HEK293 (cell line): ENCODE measurements around the gene DYNC1LI1.

ENCODE experiments used
- BCL6B ChIP-seq: fragments of 450-650 bp; formaldehyde crosslinking; IDR thresholded peaks from 2 replicates; pipeline ENCODE4 v1.5.1; 2017; ENCODE audit warnings: missing biosample characterization, missing genetic modification characterization
- ELK4 ChIP-seq: IDR thresholded peaks from 2 replicates; pipeline ENCODE4 v1.6.1; 2011; ENCODE audit warnings: mild to moderate bottlenecking, low read depth, low read length, borderline replicate concordance
- GLIS1 ChIP-seq: fragments of 450-650 bp; formaldehyde crosslinking; IDR thresholded peaks from 2 replicates; pipeline ENCODE4 v1.5.1; 2016; ENCODE audit warnings: missing biosample characterization, missing genetic modification characterization
- HOXC10 ChIP-seq: sonication (generic); formaldehyde crosslinking; IDR thresholded peaks from 2 replicates; pipeline ENCODE4 v1.8.1; 2023; ENCODE audit warnings: mild to moderate bottlenecking, missing genetic modification reagents
- KLF16 ChIP-seq: fragments of 450-650 bp; formaldehyde crosslinking; IDR thresholded peaks from 2 replicates; pipeline ENCODE4 v1.5.1; 2017; ENCODE audit warnings: missing biosample characterization, missing genetic modification characterization
- MZF1 ChIP-seq: fragments of 450-650 bp; formaldehyde crosslinking; IDR thresholded peaks from 2 replicates; pipeline ENCODE4 v1.5.1; 2017; ENCODE audit warnings: missing biosample characterization, missing genetic modification characterization, borderline replicate concordance
- OVOL3 ChIP-seq: fragments of 450-650 bp; formaldehyde crosslinking; IDR thresholded peaks from 2 replicates; pipeline ENCODE4 v1.5.1; 2016; ENCODE audit warnings: missing biosample characterization, missing genetic modification characterization
- RBAK ChIP-seq: fragments of 450-650 bp; formaldehyde crosslinking; IDR thresholded peaks from 2 replicates; pipeline ENCODE4 v1.5.1; 2016; ENCODE audit warnings: missing biosample characterization, missing genetic modification characterization
- SP2 ChIP-seq: fragments of 450-650 bp; formaldehyde crosslinking; IDR thresholded peaks from 2 replicates; pipeline ENCODE4 v1.5.1; 2016; ENCODE audit warnings: missing biosample characterization, missing genetic modification characterization
- TCF7L2 ChIP-seq: IDR thresholded peaks from 2 replicates; pipeline ENCODE4 v1.6.1; 2011; ENCODE audit warnings: low read depth, mild to moderate bottlenecking, inconsistent platforms, low read length, moderate library complexity, borderline replicate concordance
- ZBTB21 ChIP-seq: fragments of 450-650 bp; formaldehyde crosslinking; IDR thresholded peaks from 2 replicates; pipeline ENCODE4 v1.5.1; 2017; ENCODE audit warnings: missing biosample characterization, missing genetic modification characterization
- ZNF132 ChIP-seq: fragments of 450-650 bp; formaldehyde crosslinking; IDR thresholded peaks from 2 replicates; pipeline ENCODE4 v1.5.1; 2017; ENCODE audit warnings: missing biosample characterization, missing genetic modification characterization, borderline replicate concordance
- ZNF155 ChIP-seq: fragments of 450-650 bp; formaldehyde crosslinking; IDR thresholded peaks from 2 replicates; pipeline ENCODE4 v1.5.1; 2016; ENCODE audit warnings: missing biosample characterization, missing genetic modification characterization
- ZNF174 ChIP-seq: fragments of 450-650 bp; formaldehyde crosslinking; IDR thresholded peaks from 2 replicates; pipeline ENCODE4 v1.5.0; 2017; ENCODE audit warnings: missing biosample characterization, mild to moderate bottlenecking, missing genetic modification characterization
- ZNF510 ChIP-seq: fragments of 450-650 bp; formaldehyde crosslinking; IDR thresholded peaks from 2 replicates; pipeline ENCODE4 v1.5.1; 2018; ENCODE audit warnings: mild to moderate bottlenecking, missing genetic modification characterization, missing biosample characterization; ENCODE audit not compliant: insufficient replicate concordance
- ZNF658 ChIP-seq: fragments of 450-650 bp; formaldehyde crosslinking; IDR thresholded peaks from 2 replicates; pipeline ENCODE4; 2016; ENCODE audit warnings: missing biosample characterization, missing genetic modification characterization
- ZNF670 ChIP-seq: fragments of 450-650 bp; formaldehyde crosslinking; IDR thresholded peaks from 2 replicates; pipeline ENCODE4 v1.5.1; 2016; ENCODE audit warnings: missing biosample characterization, missing genetic modification characterization, low read depth
- ZNF791 ChIP-seq: fragments of 450-650 bp; formaldehyde crosslinking; IDR thresholded peaks from 2 replicates; pipeline ENCODE4 v1.5.1; 2016; ENCODE audit warnings: missing biosample characterization, missing genetic modification characterization
- ZNF830 ChIP-seq: fragments of 450-650 bp; IDR thresholded peaks from 2 replicates; pipeline ENCODE4 v1.5.0; 2018; ENCODE audit warnings: missing biosample characterization, missing genetic modification characterization, low read depth, mild to moderate bottlenecking, moderate library complexity
- TF ChIP-seq, protein P1 (sequence below): fragments of 450-650 bp; formaldehyde crosslinking; IDR thresholded peaks from 2 replicates; pipeline ENCODE4 v1.5.1; 2016; ENCODE audit warnings: missing biosample characterization, missing genetic modification characterization
- TF ChIP-seq, protein P2 (sequence below): fragments of 450-650 bp; formaldehyde crosslinking; IDR thresholded peaks from 2 replicates; pipeline ENCODE4; 2016; ENCODE audit warnings: missing biosample characterization, missing genetic modification characterization
- TF ChIP-seq, protein P3 (sequence below): fragments of 450-650 bp; formaldehyde crosslinking; IDR thresholded peaks from 2 replicates; pipeline ENCODE4 v1.5.1; 2016; ENCODE audit warnings: missing biosample characterization, missing genetic modification characterization
- TF ChIP-seq, protein P4 (sequence below): fragments of 450-650 bp; formaldehyde crosslinking; IDR thresholded peaks from 2 replicates; pipeline ENCODE4 v1.5.0; 2017; ENCODE audit warnings: missing biosample characterization, missing genetic modification characterization, borderline replicate concordance
- TF ChIP-seq, protein P5 (sequence below): fragments of 450-650 bp; formaldehyde crosslinking; IDR thresholded peaks from 2 replicates; pipeline ENCODE4 v1.5.1; 2016; ENCODE audit warnings: missing biosample characterization, missing genetic modification characterization
- TF ChIP-seq, protein P6 (sequence below): fragments of 450-650 bp; IDR thresholded peaks from 2 replicates; pipeline ENCODE4 v1.5.1; 2018; ENCODE audit warnings: missing biosample characterization, missing genetic modification characterization

Gene DYNC1LI1

DNA sequence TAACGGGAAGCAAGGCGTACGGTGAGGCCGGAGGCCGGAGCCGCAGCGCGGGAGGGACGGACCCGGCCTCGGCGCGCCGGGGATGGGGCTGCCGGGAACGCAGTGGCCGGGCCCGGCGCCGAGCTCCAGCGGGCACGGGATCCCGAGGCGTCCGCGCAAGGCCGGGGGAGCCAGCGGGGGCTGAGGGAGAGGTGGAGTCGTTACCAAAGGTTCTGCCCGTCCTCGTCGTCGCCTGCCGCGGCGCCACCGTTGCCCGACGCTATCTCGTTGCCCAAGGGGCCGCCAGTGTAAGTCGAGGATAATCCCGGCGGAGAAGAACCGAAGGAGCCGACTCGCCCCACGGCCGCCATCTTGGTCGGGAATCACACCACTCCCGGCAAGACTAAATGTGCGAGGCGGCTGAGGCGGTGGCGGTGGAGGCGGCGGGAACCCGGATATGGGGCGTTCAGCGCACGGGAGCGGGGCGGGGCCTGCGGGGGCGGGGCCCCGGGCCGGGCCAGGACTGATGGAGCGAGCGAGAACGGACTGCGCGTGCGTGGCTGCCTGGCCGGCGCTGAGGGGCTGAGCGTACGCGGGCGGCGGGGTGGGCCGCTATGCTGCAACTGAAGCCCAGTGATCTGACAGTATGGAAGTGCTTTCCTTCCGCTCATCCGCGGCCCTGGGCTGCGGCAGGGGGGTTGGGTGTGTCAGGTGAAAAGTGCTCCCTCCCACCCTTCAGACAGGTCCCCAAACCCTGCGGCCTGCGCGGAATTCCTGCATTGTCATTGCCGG, at the start of gene DYNC1LI1 (continued):
- TF ChIP-seq ZNF658 (tag by site-specific recombination) = no peak
- TF ChIP-seq GLIS1 (tag by site-specific recombination) = no peak
- no peak for TF ChIP-seq ELK4
- TF ChIP-seq, protein P1, sequence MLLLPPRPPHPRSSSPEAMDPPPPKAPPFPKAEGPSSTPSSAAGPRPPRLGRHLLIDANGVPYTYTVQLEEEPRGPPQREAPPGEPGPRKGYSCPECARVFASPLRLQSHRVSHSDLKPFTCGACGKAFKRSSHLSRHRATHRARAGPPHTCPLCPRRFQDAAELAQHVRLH (tag by site-specific recombination) = no peak
- TF ChIP-seq KLF16 (tag by site-specific recombination) = 0 out of 2 replicates have a peak, but pooled peaks have one; percentile 29
- TF ChIP-seq, protein P2, sequence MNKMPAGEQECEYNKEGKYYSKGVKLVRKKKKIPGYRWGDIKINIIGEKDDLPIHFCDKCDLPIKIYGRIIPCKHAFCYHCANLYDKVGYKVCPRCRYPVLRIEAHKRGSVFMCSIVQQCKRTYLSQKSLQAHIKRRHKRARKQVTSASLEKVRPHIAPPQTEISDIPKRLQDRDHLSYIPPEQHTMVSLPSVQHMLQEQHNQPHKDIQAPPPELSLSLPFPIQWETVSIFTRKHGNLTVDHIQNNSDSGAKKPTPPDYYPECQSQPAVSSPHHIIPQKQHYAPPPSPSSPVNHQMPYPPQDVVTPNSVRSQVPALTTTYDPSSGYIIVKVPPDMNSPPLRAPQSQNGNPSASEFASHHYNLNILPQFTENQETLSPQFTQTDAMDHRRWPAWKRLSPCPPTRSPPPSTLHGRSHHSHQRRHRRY (tag by site-specific recombination) = no peak
- TF ChIP-seq MZF1 = no peak
- no peak for TF ChIP-seq BCL6B
- TF ChIP-seq, protein P3, sequence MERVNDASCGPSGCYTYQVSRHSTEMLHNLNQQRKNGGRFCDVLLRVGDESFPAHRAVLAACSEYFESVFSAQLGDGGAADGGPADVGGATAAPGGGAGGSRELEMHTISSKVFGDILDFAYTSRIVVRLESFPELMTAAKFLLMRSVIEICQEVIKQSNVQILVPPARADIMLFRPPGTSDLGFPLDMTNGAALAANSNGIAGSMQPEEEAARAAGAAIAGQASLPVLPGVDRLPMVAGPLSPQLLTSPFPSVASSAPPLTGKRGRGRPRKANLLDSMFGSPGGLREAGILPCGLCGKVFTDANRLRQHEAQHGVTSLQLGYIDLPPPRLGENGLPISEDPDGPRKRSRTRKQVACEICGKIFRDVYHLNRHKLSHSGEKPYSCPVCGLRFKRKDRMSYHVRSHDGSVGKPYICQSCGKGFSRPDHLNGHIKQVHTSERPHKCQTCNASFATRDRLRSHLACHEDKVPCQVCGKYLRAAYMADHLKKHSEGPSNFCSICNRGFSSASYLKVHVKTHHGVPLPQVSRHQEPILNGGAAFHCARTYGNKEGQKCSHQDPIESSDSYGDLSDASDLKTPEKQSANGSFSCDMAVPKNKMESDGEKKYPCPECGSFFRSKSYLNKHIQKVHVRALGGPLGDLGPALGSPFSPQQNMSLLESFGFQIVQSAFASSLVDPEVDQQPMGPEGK (tag by site-specific recombination) = peak; percentile 80
- TF ChIP-seq TCF7L2 = no peak
- no peak for TF ChIP-seq ZNF510
- no peak for TF ChIP-seq HOXC10 (CRISPR knock-in tag)
- no peak for TF ChIP-seq ZNF791 (tag by site-specific recombination)
- no peak for TF ChIP-seq OVOL3 (tag by site-specific recombination)
- no peak for TF ChIP-seq ZNF174 (tag by site-specific recombination)
- TF ChIP-seq, protein P4, sequence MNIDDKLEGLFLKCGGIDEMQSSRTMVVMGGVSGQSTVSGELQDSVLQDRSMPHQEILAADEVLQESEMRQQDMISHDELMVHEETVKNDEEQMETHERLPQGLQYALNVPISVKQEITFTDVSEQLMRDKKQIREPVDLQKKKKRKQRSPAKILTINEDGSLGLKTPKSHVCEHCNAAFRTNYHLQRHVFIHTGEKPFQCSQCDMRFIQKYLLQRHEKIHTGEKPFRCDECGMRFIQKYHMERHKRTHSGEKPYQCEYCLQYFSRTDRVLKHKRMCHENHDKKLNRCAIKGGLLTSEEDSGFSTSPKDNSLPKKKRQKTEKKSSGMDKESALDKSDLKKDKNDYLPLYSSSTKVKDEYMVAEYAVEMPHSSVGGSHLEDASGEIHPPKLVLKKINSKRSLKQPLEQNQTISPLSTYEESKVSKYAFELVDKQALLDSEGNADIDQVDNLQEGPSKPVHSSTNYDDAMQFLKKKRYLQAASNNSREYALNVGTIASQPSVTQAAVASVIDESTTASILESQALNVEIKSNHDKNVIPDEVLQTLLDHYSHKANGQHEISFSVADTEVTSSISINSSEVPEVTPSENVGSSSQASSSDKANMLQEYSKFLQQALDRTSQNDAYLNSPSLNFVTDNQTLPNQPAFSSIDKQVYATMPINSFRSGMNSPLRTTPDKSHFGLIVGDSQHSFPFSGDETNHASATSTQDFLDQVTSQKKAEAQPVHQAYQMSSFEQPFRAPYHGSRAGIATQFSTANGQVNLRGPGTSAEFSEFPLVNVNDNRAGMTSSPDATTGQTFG (tag by site-specific recombination) = no peak
- TF ChIP-seq, protein P5, sequence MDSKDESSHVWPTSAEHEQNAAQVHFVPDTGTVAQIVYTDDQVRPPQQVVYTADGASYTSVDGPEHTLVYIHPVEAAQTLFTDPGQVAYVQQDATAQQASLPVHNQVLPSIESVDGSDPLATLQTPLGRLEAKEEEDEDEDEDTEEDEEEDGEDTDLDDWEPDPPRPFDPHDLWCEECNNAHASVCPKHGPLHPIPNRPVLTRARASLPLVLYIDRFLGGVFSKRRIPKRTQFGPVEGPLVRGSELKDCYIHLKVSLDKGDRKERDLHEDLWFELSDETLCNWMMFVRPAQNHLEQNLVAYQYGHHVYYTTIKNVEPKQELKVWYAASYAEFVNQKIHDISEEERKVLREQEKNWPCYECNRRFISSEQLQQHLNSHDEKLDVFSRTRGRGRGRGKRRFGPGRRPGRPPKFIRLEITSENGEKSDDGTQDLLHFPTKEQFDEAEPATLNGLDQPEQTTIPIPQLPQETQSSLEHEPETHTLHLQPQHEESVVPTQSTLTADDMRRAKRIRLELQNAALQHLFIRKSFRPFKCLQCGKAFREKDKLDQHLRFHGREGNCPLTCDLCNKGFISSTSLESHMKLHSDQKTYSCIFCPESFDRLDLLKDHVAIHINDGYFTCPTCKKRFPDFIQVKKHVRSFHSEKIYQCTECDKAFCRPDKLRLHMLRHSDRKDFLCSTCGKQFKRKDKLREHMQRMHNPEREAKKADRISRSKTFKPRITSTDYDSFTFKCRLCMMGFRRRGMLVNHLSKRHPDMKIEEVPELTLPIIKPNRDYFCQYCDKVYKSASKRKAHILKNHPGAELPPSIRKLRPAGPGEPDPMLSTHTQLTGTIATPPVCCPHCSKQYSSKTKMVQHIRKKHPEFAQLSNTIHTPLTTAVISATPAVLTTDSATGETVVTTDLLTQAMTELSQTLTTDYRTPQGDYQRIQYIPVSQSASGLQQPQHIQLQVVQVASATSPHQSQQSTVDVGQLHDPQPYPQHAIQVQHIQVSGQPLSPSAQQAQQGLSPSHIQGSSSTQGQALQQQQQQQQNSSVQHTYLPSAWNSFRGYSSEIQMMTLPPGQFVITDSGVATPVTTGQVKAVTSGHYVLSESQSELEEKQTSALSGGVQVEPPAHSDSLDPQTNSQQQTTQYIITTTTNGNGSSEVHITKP (tag by site-specific recombination) = peak; percentile 86
- TF ChIP-seq ZNF155 (tag by site-specific recombination) = no peak
- no peak for TF ChIP-seq ZNF830
- no peak for TF ChIP-seq ZNF132 (tag by site-specific recombination)
- no peak for TF ChIP-seq RBAK
- no peak for TF ChIP-seq ZBTB21
- TF ChIP-seq SP2 (tag by site-specific recombination) = peak; percentile 61
- TF ChIP-seq, protein P6, sequence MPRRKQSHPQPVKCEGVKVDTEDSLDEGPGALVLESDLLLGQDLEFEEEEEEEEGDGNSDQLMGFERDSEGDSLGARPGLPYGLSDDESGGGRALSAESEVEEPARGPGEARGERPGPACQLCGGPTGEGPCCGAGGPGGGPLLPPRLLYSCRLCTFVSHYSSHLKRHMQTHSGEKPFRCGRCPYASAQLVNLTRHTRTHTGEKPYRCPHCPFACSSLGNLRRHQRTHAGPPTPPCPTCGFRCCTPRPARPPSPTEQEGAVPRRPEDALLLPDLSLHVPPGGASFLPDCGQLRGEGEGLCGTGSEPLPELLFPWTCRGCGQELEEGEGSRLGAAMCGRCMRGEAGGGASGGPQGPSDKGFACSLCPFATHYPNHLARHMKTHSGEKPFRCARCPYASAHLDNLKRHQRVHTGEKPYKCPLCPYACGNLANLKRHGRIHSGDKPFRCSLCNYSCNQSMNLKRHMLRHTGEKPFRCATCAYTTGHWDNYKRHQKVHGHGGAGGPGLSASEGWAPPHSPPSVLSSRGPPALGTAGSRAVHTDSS = no peak
- no peak for TF ChIP-seq ZNF670 (tag by site-specific recombination)
